H9 (cell line): ENCODE results near the gene ARHGEF7. TPM values are rescaled to one million over a fixed set of nuclear protein-coding genes. Genes with fewer than 3 reads are reported as not detected.

Experiments used
- DNase-seq: peaks from one replicate; pipeline ENCODE4 v3.0.0-alpha.2; 2017
- H2AFZ ChIP-seq: one replicate; pipeline ENCODE4 v1.6.1; 2013; ENCODE audit warnings: mild to moderate bottlenecking, low read length, control low read depth, moderate library complexity
- H2AK5ac ChIP-seq: 2 replicates; pipeline ENCODE4 v1.6.1; 2013; ENCODE audit warnings: low read length, control low read depth, mixed read lengths; ENCODE audit not compliant: insufficient read length
- H2BK120ac ChIP-seq: one replicate; pipeline ENCODE4 v1.6.1; 2013; ENCODE audit warnings: low read depth, mild to moderate bottlenecking, low read length, control low read depth, inconsistent platforms; ENCODE audit not compliant: poor library complexity, severe bottlenecking
- H2BK12ac ChIP-seq: 2 replicates; pipeline ENCODE4 v1.6.1; 2013; ENCODE audit warnings: low read length, control low read depth, mixed read lengths, low read depth; ENCODE audit not compliant: insufficient read length
- H2BK15ac ChIP-seq: 2 replicates; pipeline ENCODE4 v1.6.1; 2013; ENCODE audit warnings: low read depth, low read length, control low read depth
- H2BK20ac ChIP-seq: one replicate; pipeline ENCODE4 v1.6.1; 2013; ENCODE audit warnings: low read depth, mild to moderate bottlenecking, low read length, control low read depth, inconsistent platforms; ENCODE audit not compliant: poor library complexity, severe bottlenecking
- H2BK5ac ChIP-seq: 2 replicates; pipeline ENCODE4 v1.6.1; 2013; ENCODE audit warnings: low read length, control low read depth, mixed read lengths; ENCODE audit not compliant: insufficient read length
- H3K14ac ChIP-seq: 2 replicates; pipeline ENCODE4 v1.6.1; 2013; ENCODE audit warnings: low read length, control low read depth; ENCODE audit not compliant: insufficient read depth
- H3K18ac ChIP-seq: 2 replicates; pipeline ENCODE4 v1.6.1; 2013; ENCODE audit warnings: low read depth, mild to moderate bottlenecking, mixed read lengths, low read length, control low read depth; ENCODE audit not compliant: insufficient read length
- H3K23ac ChIP-seq: 2 replicates; pipeline ENCODE4 v1.6.1; 2013; ENCODE audit warnings: low read length, control low read depth, mixed read lengths, low read depth; ENCODE audit not compliant: insufficient read length
- H3K23me2 ChIP-seq: 2 replicates; pipeline ENCODE4 v1.6.1; 2013; ENCODE audit warnings: low read depth, mild to moderate bottlenecking, mixed read lengths, low read length, control low read depth; ENCODE audit not compliant: insufficient read length, poor library complexity, severe bottlenecking
- H3K27ac ChIP-seq: 2 replicates; pipeline ENCODE4 v1.5.1; 2013; ENCODE audit warnings: low read length, control low read depth, mixed read lengths, low read depth; ENCODE audit not compliant: insufficient read length
- H3K27me3 ChIP-seq: 2 replicates; pipeline ENCODE4 v1.6.1; 2013; ENCODE audit warnings: low read length, control low read depth, inconsistent platforms; ENCODE audit not compliant: insufficient read depth
- H3K4ac ChIP-seq: 2 replicates; pipeline ENCODE4 v1.6.1; 2013; ENCODE audit warnings: low read depth, mild to moderate bottlenecking, control low read depth, inconsistent platforms, low read length, moderate library complexity
- H3K4me1 ChIP-seq: 2 replicates; pipeline ENCODE4 v1.6.1; 2013; ENCODE audit warnings: low read length, control low read depth, inconsistent platforms; ENCODE audit not compliant: insufficient read depth
- H3K4me2 ChIP-seq: 2 replicates; pipeline ENCODE4 v1.6.1; 2013; ENCODE audit warnings: low read length, control low read depth, mixed read lengths; ENCODE audit not compliant: insufficient read length, insufficient read depth
- H3K56ac ChIP-seq: 2 replicates; pipeline ENCODE4 v1.6.1; 2013; ENCODE audit warnings: low read depth, mild to moderate bottlenecking, mixed read lengths, low read length, control low read depth; ENCODE audit not compliant: insufficient read length
- H3K79me1 ChIP-seq: 2 replicates; pipeline ENCODE4 v1.6.1; 2013; ENCODE audit warnings: low read depth, mild to moderate bottlenecking, moderate library complexity, low read length, control low read depth, inconsistent platforms; ENCODE audit not compliant: insufficient read depth, poor library complexity, severe bottlenecking
- H3K79me2 ChIP-seq: 2 replicates; pipeline ENCODE4 v1.6.1; 2013; ENCODE audit warnings: low read length, control low read depth, inconsistent platforms; ENCODE audit not compliant: insufficient read depth
- H3K9ac ChIP-seq: 2 replicates; pipeline ENCODE4 v1.6.1; 2013; ENCODE audit warnings: low read length, control low read depth, mixed read lengths; ENCODE audit not compliant: insufficient read length; ENCODE audit errors: extremely low read depth
- H3K9me3 ChIP-seq: one replicate; pipeline ENCODE4 v1.6.1; 2013; ENCODE audit warnings: low read depth, low read length, inconsistent platforms; ENCODE audit not compliant: control insufficient read depth
- H3T11ph ChIP-seq: one replicate; pipeline ENCODE4 v1.6.1; 2013; ENCODE audit warnings: mild to moderate bottlenecking, low read length, control low read depth, inconsistent platforms
- H4K20me1 ChIP-seq: one replicate; pipeline ENCODE4 v1.6.1; 2013; ENCODE audit not compliant: control insufficient read depth, insufficient read length, insufficient read depth
- H4K5ac ChIP-seq: 2 replicates; pipeline ENCODE4 v1.6.1; 2013; ENCODE audit warnings: low read depth, mild to moderate bottlenecking, mixed read lengths, low read length, control low read depth; ENCODE audit not compliant: insufficient read length
- H4K8ac ChIP-seq: replicated peaks from 2 replicates; pipeline ENCODE4 v1.6.1; 2013; ENCODE audit warnings: low read length, control low read depth, mixed read lengths, low read depth; ENCODE audit not compliant: insufficient read length
- H4K91ac ChIP-seq: 2 replicates; pipeline ENCODE4 v1.6.1; 2013; ENCODE audit warnings: low read depth, mild to moderate bottlenecking, moderate library complexity, mixed read lengths, low read length, control low read depth; ENCODE audit not compliant: insufficient read length
- H3K27ac Mint-ChIP-seq, 3 experiments: 2 replicates in 2 of 3; 3 replicates in 1 of 3; pipeline ENCODE4 v1.8.0; 2020 to 2021; ENCODE audit warnings: mixed read lengths in 3 of 3, mild to moderate bottlenecking in 1 of 3, moderate library complexity in 1 of 3
- H3K27me3 Mint-ChIP-seq: 2 replicates; pipeline ENCODE4 v1.8.0; 2021; ENCODE audit warnings: low read depth, mild to moderate bottlenecking, moderate library complexity, mixed read lengths
- H3K36me3 Mint-ChIP-seq, 3 experiments: 2 replicates in 2 of 3; 3 replicates in 1 of 3; pipeline ENCODE4 v1.8.0; 2020 to 2021; ENCODE audit warnings: low read depth in 3 of 3, mixed read lengths in 3 of 3; ENCODE audit not compliant: insufficient read depth in 1 of 3
- H3K4me1 Mint-ChIP-seq, 2 experiments: 2 replicates each; pipeline ENCODE4 v1.8.0; 2020; ENCODE audit warnings: mixed read lengths in 2 of 2
- H3K4me3 Mint-ChIP-seq, 2 experiments: 2 replicates in 1 of 2; 3 replicates in 1 of 2; pipeline ENCODE4 v1.8.0; 2020 to 2021; ENCODE audit warnings: mild to moderate bottlenecking in 2 of 2, mixed read lengths in 2 of 2, moderate library complexity in 1 of 2
- H3K9me3 Mint-ChIP-seq, 2 experiments: 2 replicates in 1 of 2; 3 replicates in 1 of 2; pipeline ENCODE4 v1.8.0; 2020; ENCODE audit warnings: mild to moderate bottlenecking in 2 of 2, mixed read lengths in 2 of 2, moderate library complexity in 1 of 2
- whole genome bisulfite sequencing: extraction: QIAGEN DNeasy Blood & Tissue Kit; methylation state at CpG from one replicate; pipeline ENCODE4 v1.1.7; 2013; ENCODE audit warnings: missing lambda C conversion rate, low lambda C conversion rate, mixed read lengths; ENCODE audit not compliant: insufficient read length; ENCODE audit errors: extremely low coverage; 5-methylcytosine and 5-hydroxymethylcytosine counted together
- total RNA-seq: library from RNA; stranded (reverse); gene quantifications from 2 replicates; pipeline ENCODE4 v1.2.1, GENCODE V29; 2021
- TF ChIP-seq, protein P1 (sequence below): fragments of 200-600 bp; sonication (generic); conservative IDR thresholded peaks from 3 replicates; pipeline ENCODE4 v1.8.0; 2021; ENCODE audit warnings: antibody characterized with exemption, mild to moderate bottlenecking

The ARHGEF7 gene
- total RNA-seq, 1 experiment from 2014 or later = 51.9 TPM

DNA sequence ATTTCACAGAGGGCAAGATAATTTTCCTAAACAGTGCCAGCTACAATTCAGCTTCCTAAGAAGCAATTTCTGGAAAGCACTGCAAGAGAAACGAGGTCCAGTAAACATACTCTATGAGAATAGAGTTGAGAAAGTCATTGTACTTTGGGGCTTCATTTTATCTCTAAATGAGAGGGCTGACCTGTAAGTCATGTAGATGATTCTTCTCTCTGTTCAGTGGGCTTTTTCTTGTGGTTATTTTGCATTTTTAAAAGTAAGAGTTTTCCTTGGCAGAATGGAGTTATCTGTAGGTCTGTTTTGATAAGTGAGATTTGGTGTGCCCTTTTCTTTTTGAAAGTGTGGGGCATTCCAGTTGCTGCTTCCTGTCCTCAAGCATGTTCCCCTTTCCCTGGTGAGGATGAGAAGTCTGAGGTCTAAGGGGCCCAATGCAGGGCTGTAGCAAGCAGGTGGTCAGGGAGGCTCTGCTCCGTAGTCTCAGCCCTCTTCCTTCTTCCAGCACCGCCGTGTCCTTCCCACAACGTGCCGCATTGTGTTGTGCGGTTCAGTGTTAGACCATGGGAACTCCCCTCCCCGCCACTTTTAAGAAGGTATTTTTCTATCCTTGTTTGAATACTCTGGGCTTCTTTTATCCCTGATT, 86.3 kb downstream of the ARHGEF7 start:
- Histone ChIP-seq H2BK5ac (no peak overlapping the region), H3K79me1 (peaks cover 5% of the 10 kb centered on the region), H3T11ph (no peak overlapping the region), H3K14ac (no peak overlapping the region), H4K8ac (no peak overlapping the region), H3K56ac (no peak overlapping the region), H3K27ac (no peak overlapping the region), H4K20me1 (no peaks in the 10 kb centered on the region), H3K27me3 (no peaks in the 10 kb centered on the region), H2AFZ (no peak overlapping the region), H3K4me1 (peaks cover 15% of the 10 kb centered on the region; the same call in 1 of the 2 replicates), H3K4me2 (no peak overlapping the region), H4K5ac (no peak overlapping the region), H2AK5ac (no peak overlapping the region), H3K23ac (no peak overlapping the region), H2BK12ac (no peak overlapping the region), H3K9me3 (no peaks in the 10 kb centered on the region), H4K91ac (no peak overlapping the region), H3K79me2 (peaks cover 17% of the 10 kb centered on the region; the same call in 1 of the 2 replicates), H2BK20ac (no peak overlapping the region), H3K18ac (no peak overlapping the region), H2BK120ac (no peak overlapping the region), H2BK15ac (no peak overlapping the region), H3K4ac (no peak overlapping the region), H3K23me2 (no peaks in the 10 kb centered on the region), H3K9ac (no peak overlapping the region)
- DNase-seq = no peak
- H3K9me3 Mint-ChIP-seq = peaks cover 4% of the 10 kb centered on the region in 2 experiments; a peak in 4 of 5 replicates
- H3K27me3 Mint-ChIP-seq = no peaks in the 10 kb centered on the region
- peaks cover 71 to 78% of the 10 kb centered on the region in 2 experiments for H3K4me1 Mint-ChIP-seq
- H3K4me3 Mint-ChIP-seq = no peak overlapping the region; a peak in 1 of 5 replicates
- H3K27ac Mint-ChIP-seq = peak overlapping the region; percentile 57 to 69 (median 63)
- no CpG with 5 or more reads among the region's 8 CpGs for WGBS
- TF ChIP-seq, protein P1, sequence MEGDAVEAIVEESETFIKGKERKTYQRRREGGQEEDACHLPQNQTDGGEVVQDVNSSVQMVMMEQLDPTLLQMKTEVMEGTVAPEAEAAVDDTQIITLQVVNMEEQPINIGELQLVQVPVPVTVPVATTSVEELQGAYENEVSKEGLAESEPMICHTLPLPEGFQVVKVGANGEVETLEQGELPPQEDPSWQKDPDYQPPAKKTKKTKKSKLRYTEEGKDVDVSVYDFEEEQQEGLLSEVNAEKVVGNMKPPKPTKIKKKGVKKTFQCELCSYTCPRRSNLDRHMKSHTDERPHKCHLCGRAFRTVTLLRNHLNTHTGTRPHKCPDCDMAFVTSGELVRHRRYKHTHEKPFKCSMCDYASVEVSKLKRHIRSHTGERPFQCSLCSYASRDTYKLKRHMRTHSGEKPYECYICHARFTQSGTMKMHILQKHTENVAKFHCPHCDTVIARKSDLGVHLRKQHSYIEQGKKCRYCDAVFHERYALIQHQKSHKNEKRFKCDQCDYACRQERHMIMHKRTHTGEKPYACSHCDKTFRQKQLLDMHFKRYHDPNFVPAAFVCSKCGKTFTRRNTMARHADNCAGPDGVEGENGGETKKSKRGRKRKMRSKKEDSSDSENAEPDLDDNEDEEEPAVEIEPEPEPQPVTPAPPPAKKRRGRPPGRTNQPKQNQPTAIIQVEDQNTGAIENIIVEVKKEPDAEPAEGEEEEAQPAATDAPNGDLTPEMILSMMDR = no peak
- peaks cover 20 to 31% (median 27%) of the 10 kb centered on the region in 3 experiments for H3K36me3 Mint-ChIP-seq
